Endothelial cell of umbilical vein (primary cell): ENCODE results near the gene ZNF764. TPM values are rescaled to one million over a fixed set of nuclear protein-coding genes. Genes with fewer than 3 reads are reported as not detected.

Source experiments
- BruUV-seq: library from RNA; stranded (reverse); fragments of 400-500 nt; replicated peaks from 2 replicates; lab custom pipeline; 2021; lab: Mats Ljungman, UMichigan
- CTCF ChIA-PET: fragments of 300-600, 350-600 bp; sonication (Branson Sonifier 250); formaldehyde crosslinking; loops from one replicate; lab custom pipeline; 2021; ENCODE audit warnings: antibody characterized with exemption, inconsistent platforms; lab: Charles Lee
- POLR2A ChIA-PET: fragments of 300-600, 350-600 bp; sonication (Branson Sonifier 250); formaldehyde crosslinking; loops from one replicate; lab custom pipeline; 2021; ENCODE audit warnings: antibody characterized with exemption, inconsistent platforms; lab: Charles Lee
- DNase-seq: peaks from one replicate; pipeline ENCODE4 v3.0.0-alpha.2; 2011; ENCODE audit warnings: low read depth, low spot score
- FAIRE-seq: peaks from 2 replicates; lab custom pipeline; 2011; peaks lifted over from hg19 to GRCh38; lab: Jason Lieb, UNC
- H2AFZ ChIP-seq: 2 replicates; pipeline ENCODE4 v1.6.0; 2012; ENCODE audit warnings: low read depth, low read length, control low read depth, inconsistent platforms
- H3K27ac ChIP-seq: 2 replicates; pipeline ENCODE4 v1.5.1; 2011; ENCODE audit warnings: low read depth, mild to moderate bottlenecking, control low read depth, low read length, moderate library complexity; ENCODE audit not compliant: insufficient read depth
- H3K27me3 ChIP-seq, 2 experiments: 2 replicates each; pipeline versions ENCODE4 v1.6.0 to v1.6.1; 2011; ENCODE audit warnings: low read length in 2 of 2, mixed read lengths in 1 of 2; ENCODE audit not compliant: control insufficient read depth in 2 of 2, insufficient read depth in 2 of 2
- H3K36me3 ChIP-seq, 2 experiments: 2 replicates in 1 of 2; 3 replicates in 1 of 2; pipeline ENCODE4 v1.5.1; 2011; ENCODE audit warnings: low read length in 2 of 2, mild to moderate bottlenecking in 1 of 2, moderate library complexity in 1 of 2; ENCODE audit not compliant: control insufficient read depth in 2 of 2, insufficient read depth in 2 of 2; ENCODE audit errors: extremely low read depth in 1 of 2
- H3K4me1 ChIP-seq: 3 replicates; pipeline ENCODE4 v1.5.1; 2011; ENCODE audit warnings: mild to moderate bottlenecking, low read length; ENCODE audit not compliant: control insufficient read depth, insufficient read depth; ENCODE audit errors: extremely low read depth
- H3K4me2 ChIP-seq: 2 replicates; pipeline ENCODE4 v1.6.1; 2011; ENCODE audit warnings: low read length, control low read depth, mixed read lengths; ENCODE audit not compliant: insufficient read depth
- H3K4me3 ChIP-seq, 3 experiments: fragments of 200-600 bp in 1 of 3; sonication (generic), shearing (Covaris generic) in 1 of 3; replicated peaks in 1 of 3; 2 replicates each; pipeline ENCODE4 v1.5.1; 2011 to 2016; ENCODE audit warnings: control low read depth in 3 of 3, low read length in 3 of 3, mild to moderate bottlenecking in 2 of 3, inconsistent platforms in 1 of 3, low read depth in 1 of 3, moderate library complexity in 1 of 3; ENCODE audit not compliant: insufficient read depth in 1 of 3
- H3K79me2 ChIP-seq: 2 replicates; pipeline ENCODE4 v1.6.0; 2012; ENCODE audit warnings: low read length, inconsistent platforms; ENCODE audit not compliant: control insufficient read depth, insufficient read depth
- H3K9ac ChIP-seq: replicated peaks from 2 replicates; pipeline ENCODE3; 2011; ENCODE audit warnings: low read length, control low read depth; ENCODE audit not compliant: insufficient read depth; ENCODE audit errors: extremely low read depth
- H3K9me1 ChIP-seq: replicated peaks from 3 replicates; pipeline ENCODE4 v1.6.0; 2011; ENCODE audit warnings: mild to moderate bottlenecking, low read length; ENCODE audit not compliant: control insufficient read depth, insufficient read depth; ENCODE audit errors: extremely low read depth
- H3K9me3 ChIP-seq: replicated peaks from 2 replicates; pipeline ENCODE4 v1.5.1; 2012; ENCODE audit warnings: low read length, inconsistent platforms; ENCODE audit not compliant: control insufficient read depth, insufficient read depth
- H4K20me1 ChIP-seq: replicated peaks from 2 replicates; pipeline ENCODE3; 2011; ENCODE audit warnings: mild to moderate bottlenecking, low read length; ENCODE audit not compliant: control insufficient read depth, insufficient read depth; ENCODE audit errors: extremely low read depth
- CTCF ChIP-seq, 2 donors: IDR thresholded peaks; 1 replicate in 1 of 2; 2 replicates in 1 of 2; pipeline ENCODE4 v1.5.1; 2011; ENCODE audit warnings: low read length in 2 of 2, mild to moderate bottlenecking in 2 of 2, moderate library complexity in 2 of 2, control low read depth in 1 of 2, inconsistent platforms in 1 of 2, low read depth in 1 of 2; ENCODE audit not compliant: insufficient read depth in 1 of 2; ENCODE audit errors: extremely low read depth in 1 of 2
- EZH2 ChIP-seq: IDR thresholded peaks from 2 replicates; pipeline ENCODE4 v1.6.1; 2012; ENCODE audit warnings: borderline replicate concordance, low read depth, mild to moderate bottlenecking, moderate library complexity, low read length, inconsistent platforms; ENCODE audit not compliant: severe bottlenecking
- FOS ChIP-seq: IDR thresholded peaks from 2 replicates; pipeline ENCODE4 v1.6.1; 2011; ENCODE audit warnings: mild to moderate bottlenecking, low read length, moderate library complexity, borderline replicate concordance; ENCODE audit not compliant: insufficient read depth
- GATA2 ChIP-seq: IDR thresholded peaks from 2 replicates; pipeline ENCODE4 v1.7.0; 2011; ENCODE audit warnings: low read depth, mild to moderate bottlenecking, moderate library complexity, mixed read lengths, low read length; ENCODE audit not compliant: insufficient read length, insufficient read depth
- JUN ChIP-seq: IDR thresholded peaks from 2 replicates; pipeline ENCODE4 v1.6.1; 2011; ENCODE audit warnings: borderline replicate concordance, low read depth; ENCODE audit not compliant: insufficient read length, insufficient read depth
- MAX ChIP-seq: IDR thresholded peaks from 2 replicates; pipeline ENCODE4 v1.6.1; 2011; ENCODE audit not compliant: insufficient read depth, insufficient read length
- MYC ChIP-seq: IDR thresholded peaks from one replicate; pipeline ENCODE4 v1.6.1; 2011; ENCODE audit warnings: mild to moderate bottlenecking, low read depth, low read length
- POLR2A ChIP-seq: IDR thresholded peaks from 2 replicates; pipeline ENCODE4 v1.6.1; 2012; ENCODE audit warnings: low read depth, mild to moderate bottlenecking, control low read depth, low read length
- POLR2AphosphoS5 ChIP-seq: IDR thresholded peaks from 2 replicates; pipeline ENCODE4 v1.6.1; 2012; ENCODE audit warnings: low read depth, mild to moderate bottlenecking, control low read depth, low read length, moderate library complexity; ENCODE audit not compliant: insufficient read depth
- dilution Hi-C: fragments of 300-500 bp; cut with MboI; formaldehyde crosslinking; loops from one replicate; pipeline ENCODE4 v1.15.0; 2019; ENCODE audit warnings: low sequenced_read_pairs; ENCODE audit not compliant: extremely low pct_ligation_motif_present
- intact Hi-C: fragments of 100-400 bp; cut with micrococcal nuclease; formaldehyde crosslinking; loops from one replicate; pipeline ENCODE4 v1.10.0; 2022
- polyA plus RNA-seq, 4 experiments: library from polyadenylated mRNA; depleted of rRNA in 3 of 4; stranded (reverse) in 3 of 4; unstranded in 1 of 4; fragments of >200 nt; gene quantifications; 2 replicates each; pipeline versions ENCODE4 v1.2.1 to v1.2.3, GENCODE V29; 2011 to 2012; ENCODE audit warnings: missing spikeins in 1 of 4
- total RNA-seq: library from RNA; stranded (reverse); gene quantifications from 2 replicates; pipeline ENCODE4 v1.2.3, GENCODE V29; 2021

The ZNF764 gene
- total and polyA plus RNA-seq, 2 donors (not counting 3 experiments of a cell fraction or from before 2014, with no cell fraction given): 5.0 to 12.1 TPM

- BruUV-seq: no TSS peak
- Histone ChIP-seq H3K4me2 (no peak overlapping the region), H3K27ac (no peak overlapping the region), H3K4me3 (no peak overlapping the region), H3K27me3 (peaks cover 0 to 4% of the 10 kb centered on the region in 2 experiments), H3K9me1 (no peaks in the 10 kb centered on the region), H4K20me1 (no peaks in the 10 kb centered on the region), H3K79me2 (no peaks in the 10 kb centered on the region), H2AFZ (no peak overlapping the region), H3K4me1 (peaks cover 16% of the 10 kb centered on the region), H3K9me3 (no peaks in the 10 kb centered on the region), H3K36me3 (no peaks in the 10 kb centered on the region), H3K9ac (no peak overlapping the region)
- FAIRE-seq (no peak), DNase-seq (no peak)
- intact Hi-C loops (no loop called here), dilution Hi-C loops (no loop called here)
- ChIA-PET POLR2A (no interaction called here), CTCF (interaction anchor here (2.4 kb wide), 1 partner anchor 12 kb away, joined by 10 read pairs; the partner anchor contains the start of gene ZNF764)
- TF ChIP-seq POLR2AphosphoS5: no peak
- no peak for TF ChIP-seq JUN
- no peak for TF ChIP-seq FOS
- no peak for TF ChIP-seq CTCF (IDR thresholded peaks at IDR 0.05; ENCODE audit: extremely low read depth in 1 of 2, insufficient read depth in 1 of 2, low read depth in 1 of 2, low read length in 2 of 2)
- no peak for TF ChIP-seq EZH2
- TF ChIP-seq MAX: no peak
- TF ChIP-seq POLR2A: no peak
- no peak for TF ChIP-seq GATA2
- TF ChIP-seq MYC: no peak
Observed at GRCh38 chr16:30569746-30570635, 11.8 kb upstream of the ZNF764 start.
